ENCODE measurements around the gene ROR1.

Gene ROR1

GRCh38 chr1:63857478-63857877 is 83.7 kb downstream of the ROR1 start:
- ChIA-PET CTCF (interaction anchor here (1.2 kb wide), 1 partner anchor 9 kb away, joined by 5 read pairs; no protein-coding TSS in a partner anchor), POLR2A (no interaction called here)
- no peak for TF ChIP-seq CTCF (IDR thresholded peaks at IDR 0.05; ENCODE audit: control extremely low read depth, extremely low read depth, low read depth, missing control alignments)
- no peak for DNase-seq (ENCODE audit: extremely low spot score)

DNA sequence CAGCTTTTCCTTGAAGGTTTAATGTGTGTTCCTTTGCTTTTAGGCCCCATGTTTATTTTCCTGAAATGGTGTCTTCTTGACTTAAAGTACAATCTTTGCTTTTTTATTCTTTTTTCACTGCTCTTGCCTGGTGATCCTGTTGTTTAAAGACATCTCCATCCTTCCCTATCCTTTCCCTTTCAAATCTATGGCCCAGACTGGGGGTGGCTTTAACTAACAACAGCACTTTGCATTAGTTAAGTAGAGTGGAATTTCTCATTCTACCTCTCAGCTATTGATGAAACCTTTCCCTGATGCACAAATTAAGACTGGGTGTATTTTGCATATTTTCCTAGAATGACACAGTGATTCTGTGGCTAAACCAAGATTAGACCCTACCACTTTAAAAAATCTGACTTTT is 84.3 kb downstream of the ROR1 start:
- ChIA-PET CTCF (interaction anchor here (1.2 kb wide), 1 partner anchor 10 kb away, joined by 5 read pairs; no protein-coding TSS in a partner anchor), POLR2A (no interaction called here)
- TF ChIP-seq CTCF (IDR thresholded peaks at IDR 0.05; ENCODE audit: control extremely low read depth, extremely low read depth, low read depth, missing control alignments) = no peak
- no peak for DNase-seq (ENCODE audit: extremely low spot score)

GRCh38 chr1:63859480-63860275 is 85.9 kb downstream of the ROR1 start:
- TF ChIP-seq CTCF (IDR thresholded peaks at IDR 0.05; ENCODE audit: control extremely low read depth, extremely low read depth, low read depth, missing control alignments) = no peak
- CTCF ChIA-PET = interaction anchor here (0.9 to 1.5 kb wide), 6 partner anchors 12 to 168 kb away, joined by 3 to 4 read pairs (median 3); no protein-coding TSS in a partner anchor
- POLR2A ChIA-PET = no interaction called here
- DNase-seq (ENCODE audit: extremely low spot score) = no peak

GRCh38 chr1:63861052-63861691 is 87.4 kb downstream of the ROR1 start:
- POLR2A ChIA-PET = no interaction called here
- TF ChIP-seq CTCF (IDR thresholded peaks at IDR 0.05; ENCODE audit: control extremely low read depth, extremely low read depth, low read depth, missing control alignments) = no peak
- DNase-seq (ENCODE audit: extremely low spot score) = no peak
- CTCF ChIA-PET = interaction anchor here (1.4 kb wide), 1 partner anchor 11 kb away, joined by 3 read pairs; no protein-coding TSS in a partner anchor

DNA sequence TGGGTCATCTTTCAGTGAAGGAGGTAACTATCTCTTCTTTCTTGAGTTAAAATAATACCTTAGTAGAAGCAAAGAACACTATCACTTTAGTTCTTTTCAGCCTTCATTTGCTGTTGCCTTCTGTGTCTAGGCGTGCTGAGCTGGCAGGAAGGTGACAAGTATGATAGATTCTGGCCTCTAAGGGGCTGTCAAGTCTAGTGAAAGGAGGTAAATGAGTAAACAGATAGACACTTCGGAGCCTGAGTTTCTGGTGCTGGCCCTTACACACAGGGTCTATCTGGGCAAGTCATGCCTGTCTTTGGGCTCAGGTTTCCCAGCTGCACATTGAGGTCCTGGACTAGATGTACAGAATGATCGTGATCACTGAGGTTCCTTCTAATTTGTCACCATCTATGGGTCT is 89.3 kb downstream of the ROR1 start:
- TF ChIP-seq CTCF (IDR thresholded peaks at IDR 0.05; ENCODE audit: control extremely low read depth, extremely low read depth, low read depth, missing control alignments) = no peak
- POLR2A ChIA-PET = no interaction called here
- CTCF ChIA-PET = interaction anchor here (1.2 to 1.7 kb wide), 4 partner anchors 9 to 40 kb away, joined by 3 to 5 read pairs (median 3); no protein-coding TSS in a partner anchor
- no peak for DNase-seq (ENCODE audit: extremely low spot score)

DNA sequence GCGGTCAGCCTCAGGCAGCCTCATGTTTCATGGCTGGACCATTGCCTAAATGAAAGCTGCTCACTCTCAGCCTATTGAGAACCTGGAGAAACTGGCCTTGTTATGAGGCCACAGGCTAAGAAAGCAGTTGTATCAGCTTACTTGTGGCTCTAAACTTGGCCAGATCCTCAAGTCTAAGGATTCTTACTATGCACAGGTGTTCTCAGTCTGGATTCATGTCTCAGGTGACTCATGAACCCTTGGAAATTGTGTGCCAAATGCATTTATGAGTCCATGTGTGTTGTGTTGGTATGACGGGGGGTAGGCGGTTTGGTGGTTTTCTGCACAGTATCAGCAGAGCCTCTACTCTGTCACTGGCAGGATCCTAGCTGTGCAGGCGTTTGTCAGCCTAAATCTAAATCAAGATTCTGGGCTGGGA is 90.4 kb downstream of the ROR1 start:
- POLR2A ChIA-PET = no interaction called here
- no peak for DNase-seq (ENCODE audit: extremely low spot score)
- CTCF ChIA-PET = interaction anchor here (0.7 to 1.3 kb wide), 3 partner anchors 16 to 39 kb away, joined by 3 to 4 read pairs (median 3); no protein-coding TSS in a partner anchor
- TF ChIP-seq CTCF (IDR thresholded peaks at IDR 0.05; ENCODE audit: control extremely low read depth, extremely low read depth, low read depth, missing control alignments) = no peak

All from GM10248 (cell line).